Naive thymus-derived CD4-positive, alpha-beta T cell (primary cell): ENCODE data around the gene ID4. TPM values are rescaled to one million over a fixed set of nuclear protein-coding genes. Genes with fewer than 3 reads are reported as not detected.

Experiments used
- ATAC-seq: fragments of 150-1000 bp; cut with Tn5 transposase; 2 replicates; pipeline ENCODE4 v1.10.0; 2021; ENCODE audit warnings: mild to moderate bottlenecking, moderate library complexity
- CTCF ChIA-PET: fragments of 350-600 bp; sonication (Branson Sonifier 250); formaldehyde crosslinking; loops from one replicate; lab custom pipeline; 2021; ENCODE audit warnings: antibody characterized with exemption; lab: Charles Lee
- POLR2A ChIA-PET: fragments of 350-600 bp; sonication (Branson Sonifier 250); formaldehyde crosslinking; loops from one replicate; lab custom pipeline; 2021; ENCODE audit warnings: antibody characterized with exemption, inconsistent platforms; lab: Charles Lee
- DNase-seq, 9 donors: peaks; one replicate each; pipeline versions ENCODE4 v3.0.0 to v3.0.0-alpha.2; 2020 to 2022; ENCODE audit warnings: mixed read lengths in 1 of 9
- H3K27ac ChIP-seq: one replicate; pipeline ENCODE4 v1.7.0; 2013; ENCODE audit warnings: mild to moderate bottlenecking, low read depth, low read length, moderate library complexity
- H3K27me3 ChIP-seq, 2 donors: one replicate each; pipeline ENCODE4 v1.7.0; 2013; ENCODE audit warnings: low read length in 2 of 2, mild to moderate bottlenecking in 2 of 2, moderate library complexity in 2 of 2; ENCODE audit not compliant: control insufficient read depth in 2 of 2, insufficient read depth in 2 of 2
- H3K36me3 ChIP-seq, 3 experiments: 1 replicate in 2 of 3; 2 replicates in 1 of 3; pipeline ENCODE4 v1.7.0; 2013; ENCODE audit warnings: low read length in 3 of 3, mild to moderate bottlenecking in 3 of 3, moderate library complexity in 1 of 3; ENCODE audit not compliant: insufficient read depth in 3 of 3, control insufficient read depth in 2 of 3
- H3K4me1 ChIP-seq, 2 donors: one replicate each; pipeline ENCODE4 v1.7.0; 2013; ENCODE audit warnings: low read length in 2 of 2, mild to moderate bottlenecking in 2 of 2, moderate library complexity in 1 of 2; ENCODE audit not compliant: control insufficient read depth in 2 of 2, insufficient read depth in 2 of 2
- H3K4me3 ChIP-seq: 2 replicates; pipeline ENCODE4 v1.7.0; 2013; ENCODE audit warnings: mild to moderate bottlenecking, low read length
- H3K9me3 ChIP-seq, 3 experiments: 1 replicate in 2 of 3; 2 replicates in 1 of 3; pipeline ENCODE4 v1.7.0; 2013; ENCODE audit warnings: low read length in 3 of 3; ENCODE audit not compliant: control insufficient read depth in 2 of 3
- H3K27ac Mint-ChIP-seq, 9 donors: one replicate each; pipeline ENCODE4 v1.8.0; 2020 to 2022; ENCODE audit warnings: mixed read lengths in 9 of 9, mild to moderate bottlenecking in 8 of 9, moderate library complexity in 5 of 9, inconsistent platforms in 2 of 9
- H3K27me3 Mint-ChIP-seq, 5 donors: one replicate each; pipeline ENCODE4 v1.8.0; 2021 to 2022; ENCODE audit warnings: mixed read lengths in 5 of 5, mild to moderate bottlenecking in 1 of 5
- H3K36me3 Mint-ChIP-seq, 5 donors: one replicate each; pipeline ENCODE4 v1.8.0; 2020 to 2022; ENCODE audit warnings: mixed read lengths in 5 of 5, mild to moderate bottlenecking in 3 of 5, inconsistent platforms in 1 of 5
- H3K4me1 Mint-ChIP-seq, 7 donors: one replicate each; pipeline ENCODE4 v1.8.0; 2020 to 2022; ENCODE audit warnings: mixed read lengths in 7 of 7, mild to moderate bottlenecking in 3 of 7, inconsistent platforms in 1 of 7
- H3K4me3 Mint-ChIP-seq, 10 donors: one replicate each; pipeline ENCODE4 v1.8.0; 2020 to 2022; ENCODE audit warnings: mild to moderate bottlenecking in 10 of 10, mixed read lengths in 10 of 10, moderate library complexity in 6 of 10, inconsistent platforms in 2 of 10
- H3K9me3 Mint-ChIP-seq, 11 donors: one replicate each; pipeline ENCODE4 v1.8.0; 2020 to 2022; ENCODE audit warnings: mixed read lengths in 11 of 11, mild to moderate bottlenecking in 4 of 11, inconsistent platforms in 1 of 11, moderate library complexity in 1 of 11
- intact Hi-C, 2 donors: fragments of 100-400 bp; cut with micrococcal nuclease; formaldehyde crosslinking; loops; one replicate each; pipeline ENCODE4 v1.15.1; 2023
- polyA plus RNA-seq, 2 donors: library from polyadenylated mRNA; unstranded; fragments of 300-500 nt; fragmentation: Illumina TruSeq; gene quantifications; one replicate each; pipeline ENCODE4 v1.2.3, GENCODE V29; 2021
- total RNA-seq, 6 experiments: library from RNA in 5 of 6; stranded (reverse) in 5 of 6; gene quantifications; 1 replicate in 5 of 6; 2 replicates in 1 of 6; pipeline ENCODE4 v1.2.3 and lab custom pipeline; 2021 to 2026

Gene ID4
- total and polyA plus RNA-seq, 7 experiments from 2014 or later = not detected

DNA sequence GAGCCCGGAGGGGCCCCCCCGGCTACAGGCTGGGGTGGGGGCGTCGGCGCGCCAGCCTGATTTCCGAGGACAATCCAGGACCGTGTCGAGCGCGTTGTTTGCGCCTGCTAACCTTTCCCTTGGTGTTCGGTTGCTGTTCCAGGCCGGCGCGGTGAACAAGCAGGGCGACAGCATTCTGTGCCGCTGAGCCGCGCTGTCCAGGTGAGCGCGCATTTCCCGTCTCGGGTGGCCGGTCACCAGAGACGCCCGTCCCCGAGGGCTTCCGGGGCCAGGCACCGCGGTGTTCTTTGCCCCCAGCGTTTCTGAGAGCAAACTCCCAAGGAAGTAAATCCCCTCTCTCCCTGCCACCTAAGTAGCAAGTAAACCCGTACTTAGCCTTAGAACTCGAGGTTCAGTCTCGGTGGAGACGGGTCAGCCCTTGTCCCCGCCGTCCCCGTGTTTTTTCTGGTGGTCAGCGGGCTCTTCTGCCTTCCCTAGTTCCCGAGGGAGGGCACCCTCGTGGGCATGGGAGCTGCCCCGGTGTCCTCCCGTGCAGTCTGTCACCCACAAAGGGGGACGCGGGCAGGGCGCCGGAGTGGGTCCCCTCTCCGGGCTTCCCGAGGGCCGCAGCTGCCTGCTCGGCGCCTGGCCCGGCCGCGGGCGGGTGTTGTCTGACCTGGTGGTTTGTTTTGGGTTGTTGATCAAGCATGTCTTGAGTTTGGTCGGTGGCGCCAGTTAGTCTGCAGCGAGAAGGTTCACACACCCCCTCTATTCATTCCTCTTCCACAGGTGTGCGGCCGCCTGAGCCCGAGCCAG, 1.5 kb downstream of the ID4 start:
- peaks cover 0 to 14% (median 10%) of the 10 kb centered on the region in 7 donors for H3K4me1 Mint-ChIP-seq
- peaks cover 49 to 61% (median 55%) of the 10 kb centered on the region in 5 donors for H3K27me3 Mint-ChIP-seq
- Histone ChIP-seq H3K9me3 (no peaks in the 10 kb centered on the region), H3K27ac (no peak overlapping the region), H3K4me3 (no peak overlapping the region), H3K27me3 (no peaks in the 10 kb centered on the region), H3K36me3 (no peaks in the 10 kb centered on the region), H3K4me1 (no peaks in the 10 kb centered on the region)
- H3K9me3 Mint-ChIP-seq = peaks cover 0 to 10% (median 0%) of the 10 kb centered on the region in 11 donors
- intact Hi-C loops = no loop called here
- ChIA-PET CTCF (no interaction called here), POLR2A (no interaction called here)
- no peak for DNase-seq
- no peak overlapping the region for H3K27ac Mint-ChIP-seq
- ATAC-seq = no peak
- H3K36me3 Mint-ChIP-seq = no peaks in the 10 kb centered on the region
- H3K4me3 Mint-ChIP-seq = peak overlapping the region in 5 of 10 donors; percentile 6 to 41 (median 27)

DNA sequence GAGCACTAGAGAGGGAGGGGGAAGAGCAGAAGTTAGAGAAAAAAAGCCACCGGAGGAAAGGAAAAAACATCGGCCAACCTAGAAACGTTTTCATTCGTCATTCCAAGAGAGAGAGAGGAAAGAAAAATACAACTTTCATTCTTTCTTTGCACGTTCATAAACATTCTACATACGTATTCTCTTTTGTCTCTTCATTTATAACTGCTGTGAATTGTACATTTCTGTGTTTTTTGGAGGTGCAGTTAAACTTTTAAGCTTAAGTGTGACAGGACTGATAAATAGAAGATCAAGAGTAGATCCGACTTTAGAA, 2.0 kb downstream of the ID4 start:
- no peak for DNase-seq
- H3K36me3 Mint-ChIP-seq = no peaks in the 10 kb centered on the region
- no peaks in the 10 kb centered on the region for H3K36me3 ChIP-seq
- no peak overlapping the region for H3K4me3 ChIP-seq
- peak overlapping the region in 5 of 10 donors; percentile 6 to 41 (median 27) for H3K4me3 Mint-ChIP-seq
- intact Hi-C loops = no loop called here
- ATAC-seq = no peak
- no peaks in the 10 kb centered on the region for H3K27me3 ChIP-seq
- ChIA-PET POLR2A (no interaction called here), CTCF (no interaction called here)
- no peak overlapping the region for H3K27ac Mint-ChIP-seq
- no peaks in the 10 kb centered on the region for H3K9me3 ChIP-seq
- H3K27ac ChIP-seq = no peak overlapping the region
- H3K27me3 Mint-ChIP-seq = peaks cover 50 to 62% (median 52%) of the 10 kb centered on the region in 5 donors
- peaks cover 0 to 14% (median 10%) of the 10 kb centered on the region in 7 donors for H3K4me1 Mint-ChIP-seq
- peaks cover 0 to 10% (median 0%) of the 10 kb centered on the region in 11 donors for H3K9me3 Mint-ChIP-seq
- H3K4me1 ChIP-seq = no peaks in the 10 kb centered on the region

DNA sequence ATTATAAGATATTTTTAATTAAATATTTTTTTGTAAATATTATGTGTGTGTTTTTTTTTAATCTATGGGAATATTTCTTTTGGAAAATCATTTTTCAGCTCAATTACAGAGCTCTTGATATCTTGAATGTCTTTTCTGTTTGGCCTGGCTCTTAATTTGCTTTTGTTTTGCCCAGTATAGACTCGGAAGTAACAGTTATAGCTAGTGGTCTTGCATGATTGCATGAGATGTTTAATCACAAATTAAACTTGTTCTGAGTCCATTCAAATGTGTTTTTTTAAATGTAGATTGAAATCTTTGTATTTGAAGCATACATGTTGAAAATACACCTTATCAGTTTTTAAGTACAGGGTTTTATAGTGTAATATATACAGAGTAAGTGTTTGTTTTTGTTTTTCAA, 2.6 kb downstream of the ID4 start:
- peaks cover 0 to 14% (median 10%) of the 10 kb centered on the region in 7 donors for H3K4me1 Mint-ChIP-seq
- POLR2A ChIA-PET = no interaction called here
- no peak overlapping the region for H3K4me3 ChIP-seq
- H3K4me1 ChIP-seq = no peaks in the 10 kb centered on the region
- H3K27me3 Mint-ChIP-seq = peaks cover 51 to 61% (median 55%) of the 10 kb centered on the region in 5 donors
- H3K9me3 ChIP-seq = no peaks in the 10 kb centered on the region
- DNase-seq (no peak), ATAC-seq (no peak)
- H3K27ac Mint-ChIP-seq = no peak overlapping the region
- no peaks in the 10 kb centered on the region for H3K36me3 ChIP-seq
- H3K36me3 Mint-ChIP-seq = no peaks in the 10 kb centered on the region
- H3K4me3 Mint-ChIP-seq = no peak overlapping the region
- no peak overlapping the region for H3K27ac ChIP-seq
- no peaks in the 10 kb centered on the region for H3K27me3 ChIP-seq
- H3K9me3 Mint-ChIP-seq = peaks cover 0 to 10% (median 0%) of the 10 kb centered on the region in 11 donors
- CTCF ChIA-PET = no interaction called here
- intact Hi-C loops = no loop called here

DNA sequence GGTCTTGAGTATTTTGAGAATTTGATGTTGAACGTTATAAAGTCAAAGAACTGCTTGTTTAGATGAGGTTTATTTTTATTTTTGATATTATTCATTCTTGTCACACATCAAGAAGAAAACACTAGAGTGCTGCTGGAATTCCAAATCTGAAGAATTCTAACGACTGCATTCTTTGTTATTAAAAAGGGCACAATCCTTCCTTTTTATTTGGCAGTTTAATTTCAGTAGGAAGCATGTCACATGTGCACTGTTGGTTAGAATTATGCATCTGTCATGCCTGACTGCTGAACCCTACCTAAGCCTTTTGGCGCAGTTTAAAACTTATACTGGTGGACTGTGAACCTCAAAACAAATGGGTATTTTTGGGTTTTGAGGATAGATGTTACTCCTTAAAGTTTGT, 4.0 kb downstream of the ID4 start:
- no peaks in the 10 kb centered on the region for H3K36me3 Mint-ChIP-seq
- intact Hi-C loops = no loop called here
- Histone ChIP-seq H3K36me3 (no peaks in the 10 kb centered on the region), H3K27ac (no peak overlapping the region), H3K27me3 (no peaks in the 10 kb centered on the region), H3K4me3 (no peak overlapping the region), H3K9me3 (no peaks in the 10 kb centered on the region), H3K4me1 (no peaks in the 10 kb centered on the region)
- H3K9me3 Mint-ChIP-seq = peaks cover 0 to 10% (median 0%) of the 10 kb centered on the region in 11 donors
- no peak overlapping the region for H3K4me3 Mint-ChIP-seq
- POLR2A ChIA-PET = no interaction called here
- CTCF ChIA-PET = no interaction called here
- peaks cover 0 to 14% (median 10%) of the 10 kb centered on the region in 7 donors for H3K4me1 Mint-ChIP-seq
- ATAC-seq (no peak), DNase-seq (no peak)
- H3K27ac Mint-ChIP-seq = no peak overlapping the region
- H3K27me3 Mint-ChIP-seq = peaks cover 46 to 57% (median 49%) of the 10 kb centered on the region in 5 donors

DNA sequence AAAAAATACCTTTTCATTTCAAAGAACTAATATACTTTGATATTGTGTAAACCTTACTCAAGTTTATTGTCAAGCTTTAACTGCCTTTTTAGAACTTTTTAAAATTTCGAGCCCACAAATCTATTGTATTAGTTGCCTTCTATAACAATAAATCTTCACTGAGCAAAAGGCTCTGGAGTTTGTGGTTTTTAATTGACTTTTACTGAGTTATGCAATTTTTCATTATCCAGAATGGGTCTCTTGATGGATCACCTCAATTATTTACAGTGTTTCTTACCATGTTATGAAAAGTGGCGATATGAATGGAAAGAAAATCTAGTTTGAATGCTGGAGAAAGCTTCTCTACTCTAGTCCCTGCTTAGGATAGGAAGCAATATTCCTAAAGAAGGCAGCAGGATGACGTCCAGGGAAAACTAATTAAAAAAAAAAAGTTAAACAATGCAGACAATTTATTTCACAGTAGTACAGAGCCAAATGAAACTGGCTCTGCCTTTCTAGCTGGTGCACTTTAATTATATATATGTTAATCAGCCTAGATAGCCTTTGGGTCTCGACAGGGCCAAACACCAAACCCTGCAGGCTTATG, 5.0 kb downstream of the ID4 start:
- peaks cover 0 to 10% (median 6%) of the 10 kb centered on the region in 7 donors for H3K4me1 Mint-ChIP-seq
- Histone ChIP-seq H3K4me1 (no peaks in the 10 kb centered on the region), H3K27me3 (no peaks in the 10 kb centered on the region), H3K27ac (no peak overlapping the region), H3K36me3 (no peaks in the 10 kb centered on the region), H3K4me3 (no peak overlapping the region), H3K9me3 (no peaks in the 10 kb centered on the region)
- H3K27me3 Mint-ChIP-seq = peaks cover 39 to 56% (median 43%) of the 10 kb centered on the region in 5 donors
- POLR2A ChIA-PET = no interaction called here
- no peak overlapping the region for H3K4me3 Mint-ChIP-seq
- H3K36me3 Mint-ChIP-seq = no peaks in the 10 kb centered on the region
- ATAC-seq (no peak), DNase-seq (no peak)
- H3K9me3 Mint-ChIP-seq = peaks cover 0 to 10% (median 0%) of the 10 kb centered on the region in 11 donors
- intact Hi-C loops = no loop called here
- no peak overlapping the region for H3K27ac Mint-ChIP-seq
- CTCF ChIA-PET = no interaction called here

DNA sequence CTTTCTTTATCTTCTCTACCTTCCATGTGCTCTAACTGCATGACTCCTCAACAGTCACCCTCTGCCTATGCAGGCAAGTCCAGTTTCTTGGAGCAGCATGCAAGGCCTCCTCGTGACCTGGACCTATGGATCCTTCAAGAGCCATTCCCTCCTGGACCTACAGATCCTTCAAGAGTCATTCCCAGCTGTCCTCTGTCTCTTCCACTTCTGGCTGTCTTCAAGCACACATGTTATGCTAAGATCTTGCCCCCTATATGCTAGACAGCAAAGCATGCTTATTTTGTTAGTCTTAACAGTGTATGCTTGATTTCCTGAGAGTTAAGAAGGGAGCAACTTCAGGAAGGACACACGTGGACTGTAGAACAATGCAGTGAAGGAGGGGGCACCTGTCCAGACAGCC, 7.5 kb downstream of the ID4 start:
- peaks cover 26 to 48% (median 35%) of the 10 kb centered on the region in 5 donors for H3K27me3 Mint-ChIP-seq
- Histone ChIP-seq H3K27ac (no peak overlapping the region), H3K4me1 (no peaks in the 10 kb centered on the region), H3K4me3 (no peak overlapping the region), H3K9me3 (no peaks in the 10 kb centered on the region), H3K36me3 (no peaks in the 10 kb centered on the region), H3K27me3 (no peaks in the 10 kb centered on the region)
- no peaks in the 10 kb centered on the region for H3K36me3 Mint-ChIP-seq
- POLR2A ChIA-PET = no interaction called here
- ATAC-seq (no peak), DNase-seq (no peak)
- H3K9me3 Mint-ChIP-seq = peaks cover 0 to 5% (median 0%) of the 10 kb centered on the region in 11 donors
- no peak overlapping the region for H3K4me3 Mint-ChIP-seq
- H3K27ac Mint-ChIP-seq = no peak overlapping the region
- no peaks in the 10 kb centered on the region for H3K4me1 Mint-ChIP-seq
- CTCF ChIA-PET = no interaction called here
- intact Hi-C loops = no loop called here
